PC-3 (cell line): ENCODE data around the gene SORD. TPM values are rescaled to one million over a fixed set of nuclear protein-coding genes. Genes with fewer than 3 reads are reported as not detected.
"Not testable (repeated sequence)": the region's sequence is repeated elsewhere in the genome, so short reads cannot be mapped to it uniquely, and the experiment has no call there.

Source experiments
- ATAC-seq: fragments of 200-7000 bp; cut with Tn5 transposase; 2 replicates; pipeline ENCODE4 v1.9.1; 2020; ENCODE audit warnings: mild to moderate bottlenecking, moderate library complexity
- BruUV-seq: library from RNA; stranded (reverse); fragments of 400-500 nt; replicated peaks from 2 replicates; lab custom pipeline; 2021; lab: Mats Ljungman, UMichigan
- CTCF ChIA-PET: fragments of 300-600 bp; sonication (Branson Sonifier 250); formaldehyde crosslinking; loops from one replicate; lab custom pipeline; 2022; ENCODE audit warnings: antibody characterized with exemption; lab: Charles Lee
- POLR2A ChIA-PET: fragments of 300-600 bp; sonication (Branson Sonifier 250); formaldehyde crosslinking; loops from one replicate; lab custom pipeline; 2022; ENCODE audit warnings: antibody characterized with exemption; ENCODE audit not compliant: unreplicated experiment; lab: Charles Lee
- DNase-seq: peaks from one replicate; pipeline ENCODE4 v3.0.0-alpha.2; 2015
- H2AFZ ChIP-seq: fragments of 300-600 bp; sonication (generic); 2 replicates; pipeline ENCODE4 v1.6.0; 2016; ENCODE audit warnings: antibody characterized with exemption, low read length
- H3F3A ChIP-seq: fragments of 300-600 bp; sonication (generic); one replicate; pipeline ENCODE4 v1.6.0; 2017; ENCODE audit warnings: antibody characterized with exemption, low read length, control low read depth, mild to moderate bottlenecking; ENCODE audit not compliant: unreplicated experiment
- H3K27ac ChIP-seq: fragments of 300-600 bp; sonication (generic); 2 replicates; pipeline ENCODE4 v1.5.1; 2016; ENCODE audit warnings: mild to moderate bottlenecking, low read length
- H3K27me3 ChIP-seq: fragments of 300-600 bp; sonication (generic); 2 replicates; pipeline ENCODE4 v1.6.1; 2016; ENCODE audit warnings: low read length, mixed read lengths
- H3K36me3 ChIP-seq: fragments of 300-600 bp; sonication (generic); 2 replicates; pipeline ENCODE4 v1.6.1; 2016; ENCODE audit warnings: low read depth, mixed run types, low read length, mixed read lengths
- H3K4me1 ChIP-seq: fragments of 300-600 bp; sonication (generic); 2 replicates; pipeline ENCODE4 v1.5.1; 2016; ENCODE audit warnings: low read length; ENCODE audit not compliant: insufficient read depth
- H3K4me2 ChIP-seq: fragments of 300-600 bp; sonication (generic); 2 replicates; pipeline ENCODE4 v1.6.0; 2016; ENCODE audit warnings: low read length
- H3K4me3 ChIP-seq: fragments of 300-600 bp; sonication (generic); 2 replicates; pipeline ENCODE4 v1.5.1; 2016; ENCODE audit warnings: mild to moderate bottlenecking, low read length, mixed read lengths
- H3K79me2 ChIP-seq: fragments of 300-600 bp; sonication (generic); 2 replicates; pipeline ENCODE4 v1.6.1; 2017; ENCODE audit warnings: low read length, mixed read lengths
- H3K9ac ChIP-seq: fragments of 300-600 bp; sonication (generic); 2 replicates; pipeline ENCODE4 v1.6.0; 2016; ENCODE audit warnings: mild to moderate bottlenecking, low read length
- H3K9me2 ChIP-seq: fragments of 300-600 bp; sonication (generic); replicated peaks from 2 replicates; pipeline ENCODE4 v1.6.1; 2016; ENCODE audit warnings: mixed run types, low read length, mixed read lengths
- H3K9me3 ChIP-seq: fragments of 300-600 bp; sonication (generic); 2 replicates; pipeline ENCODE4 v1.6.1; 2016; ENCODE audit warnings: low read length, mixed read lengths
- H4K20me1 ChIP-seq: fragments of 300-600 bp; sonication (generic); 2 replicates; pipeline ENCODE4 v1.6.1; 2016; ENCODE audit warnings: low read length, mixed read lengths
- CTCF ChIP-seq: fragments of 300-600 bp; sonication (generic); conservative IDR thresholded peaks from 2 replicates; pipeline ENCODE4 v1.5.1; 2017; ENCODE audit warnings: antibody characterized with exemption, low read depth, mild to moderate bottlenecking, low read length
- EZH2 ChIP-seq: fragments of 300-600 bp; sonication (generic); IDR thresholded peaks from one replicate; pipeline ENCODE4 v1.6.1; 2017; ENCODE audit warnings: antibody characterized with exemption, mild to moderate bottlenecking, low read length; ENCODE audit not compliant: unreplicated experiment
- EZH2phosphoT487 ChIP-seq: fragments of 300-600 bp; sonication (generic); IDR thresholded peaks from 2 replicates; pipeline ENCODE4 v1.6.1; 2018; ENCODE audit warnings: mild to moderate bottlenecking, antibody characterized with exemption, low read length, borderline replicate concordance
- intact Hi-C: fragments of 100-400 bp; cut with micrococcal nuclease; formaldehyde crosslinking; loops from 2 replicates; pipeline ENCODE4 v1.9.0; 2023
- total RNA-seq: library from RNA; depleted of rRNA; stranded (reverse); fragments of >200 nt; gene quantifications from 2 replicates; pipeline ENCODE4 v1.2.3, GENCODE V29; 2014

SORD gene
- total RNA-seq, 1 experiment from 2014 or later: 119 TPM

- H2AFZ ChIP-seq: no peak overlapping the region
- POLR2A ChIA-PET: no interaction called here
- DNase-seq (no peak), ATAC-seq (no peak)
- no peak overlapping the region for H3K27ac ChIP-seq
- H3K4me1 ChIP-seq: no peaks in the 10 kb centered on the region
- no peak overlapping the region for H3K4me3 ChIP-seq
- no peaks in the 10 kb centered on the region for H3K79me2 ChIP-seq
- no peaks in the 10 kb centered on the region for H3F3A ChIP-seq
- H3K9me3 ChIP-seq: no peaks in the 10 kb centered on the region
- no peaks in the 10 kb centered on the region for H3K9me2 ChIP-seq
- no TSS peak for BruUV-seq
- H4K20me1 ChIP-seq: no peaks in the 10 kb centered on the region
- CTCF ChIA-PET: no interaction called here
- intact Hi-C loops: no loop called here
- no peak overlapping the region for H3K9ac ChIP-seq
- no peak for TF ChIP-seq CTCF
- no peak for TF ChIP-seq EZH2
- no peak for TF ChIP-seq EZH2phosphoT487
- H3K27me3 ChIP-seq: no peaks in the 10 kb centered on the region
- H3K36me3 ChIP-seq: no peaks in the 10 kb centered on the region
- no peak overlapping the region for H3K4me2 ChIP-seq
These were observed 78.8 kb downstream of the SORD start for GRCh38 chr15:45101749-45102148.

GRCh38 chr15:45102226-45102625 lies 79.2 kb downstream of the SORD start:
- no TSS peak for BruUV-seq
- Histone ChIP-seq H2AFZ (no peak overlapping the region), H3K36me3 (no peaks in the 10 kb centered on the region), H3K27me3 (no peaks in the 10 kb centered on the region), H3K79me2 (no peaks in the 10 kb centered on the region), H3F3A (no peaks in the 10 kb centered on the region), H3K27ac (no peak overlapping the region), H3K4me3 (no peak overlapping the region), H3K9me3 (no peaks in the 10 kb centered on the region), H4K20me1 (no peaks in the 10 kb centered on the region), H3K9ac (no peak overlapping the region), H3K4me1 (no peaks in the 10 kb centered on the region), H3K9me2 (no peaks in the 10 kb centered on the region), H3K4me2 (no peak overlapping the region)
- ATAC-seq (no peak), DNase-seq (no peak)
- intact Hi-C loops: no loop called here
- CTCF ChIA-PET: no interaction called here
- POLR2A ChIA-PET: no interaction called here
- TF ChIP-seq CTCF (no peak), EZH2phosphoT487 (no peak)

GRCh38 chr15:45104170-45104569 lies 81.2 kb downstream of the SORD start:
- H3K27ac ChIP-seq, BruUV-seq, H3K27me3 ChIP-seq, H3K4me1 ChIP-seq, H3K9me3 ChIP-seq, H3K9ac ChIP-seq, DNase-seq, H3K4me2 ChIP-seq, CTCF ChIA-PET, H4K20me1 ChIP-seq, intact Hi-C loops, H3K4me3 ChIP-seq, H3K79me2 ChIP-seq, ATAC-seq, H3K9me2 ChIP-seq, H3F3A ChIP-seq, POLR2A ChIA-PET, H3K36me3 ChIP-seq, H2AFZ ChIP-seq: not testable (repeated sequence)
